CD4-positive, alpha-beta T cell treated with Interleukin-17A for 4 hours (primary cell): ENCODE data around the gene JPT1.

ENCODE experiments used
- DNase-seq: peaks from one replicate; pipeline ENCODE4 v3.0.0-alpha.2; 2020; ENCODE audit warnings: mixed read lengths

Gene JPT1

GRCh38 chr17:75102385-75102821, 51.9 kb downstream of the JPT1 start:
- DNase-seq, result no peak

GRCh38 chr17:75099881-75100595, 54.3 kb downstream of the JPT1 start:
- DNase-seq, result no peak

DNA sequence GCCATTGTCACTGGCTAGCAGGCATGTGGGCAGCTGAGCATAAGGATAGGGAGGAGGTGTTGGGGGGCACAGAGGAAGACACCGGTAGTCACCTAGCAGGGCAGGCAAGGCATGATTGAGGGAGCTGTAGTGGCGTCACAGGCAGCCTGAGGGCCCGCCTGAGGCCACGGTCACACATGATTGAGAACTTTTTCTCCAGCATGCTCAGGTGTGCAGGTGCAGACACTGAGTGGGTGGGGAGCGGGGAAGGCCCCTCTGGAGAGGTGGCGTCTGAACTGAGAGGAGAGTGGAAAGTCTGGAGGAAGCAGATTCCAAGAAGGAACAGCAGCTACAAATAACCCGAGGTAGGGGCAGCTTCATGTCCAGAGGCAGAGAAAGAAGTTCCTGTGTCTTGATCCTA, 55.5 kb downstream of the JPT1 start:
- DNase-seq, result no peak

DNA sequence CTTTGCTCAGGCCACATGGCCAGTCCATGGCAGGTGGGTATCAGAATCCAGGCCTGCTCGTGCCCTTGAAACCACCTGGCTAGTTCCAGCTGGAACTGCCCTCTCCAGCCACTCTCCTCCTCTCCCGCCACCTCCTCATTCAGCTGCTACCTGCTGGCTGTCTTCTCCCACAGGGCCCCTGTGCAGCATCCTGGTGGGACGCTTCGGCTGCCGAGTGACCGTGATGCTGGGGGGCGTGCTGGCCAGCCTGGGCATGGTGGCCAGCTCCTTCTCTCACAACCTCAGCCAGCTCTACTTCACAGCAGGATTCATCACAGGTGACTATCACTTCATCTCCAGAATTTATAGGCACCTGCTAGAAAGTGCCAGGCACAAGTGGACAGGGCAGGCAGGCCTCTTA, 56.4 kb downstream of the JPT1 start:
- no peak for DNase-seq

GRCh38 chr17:75096082-75096625, 58.2 kb downstream of the JPT1 start:
- no peak for DNase-seq

GRCh38 chr17:75094871-75095399, 59.4 kb downstream of the JPT1 start:
- no peak for DNase-seq

DNA sequence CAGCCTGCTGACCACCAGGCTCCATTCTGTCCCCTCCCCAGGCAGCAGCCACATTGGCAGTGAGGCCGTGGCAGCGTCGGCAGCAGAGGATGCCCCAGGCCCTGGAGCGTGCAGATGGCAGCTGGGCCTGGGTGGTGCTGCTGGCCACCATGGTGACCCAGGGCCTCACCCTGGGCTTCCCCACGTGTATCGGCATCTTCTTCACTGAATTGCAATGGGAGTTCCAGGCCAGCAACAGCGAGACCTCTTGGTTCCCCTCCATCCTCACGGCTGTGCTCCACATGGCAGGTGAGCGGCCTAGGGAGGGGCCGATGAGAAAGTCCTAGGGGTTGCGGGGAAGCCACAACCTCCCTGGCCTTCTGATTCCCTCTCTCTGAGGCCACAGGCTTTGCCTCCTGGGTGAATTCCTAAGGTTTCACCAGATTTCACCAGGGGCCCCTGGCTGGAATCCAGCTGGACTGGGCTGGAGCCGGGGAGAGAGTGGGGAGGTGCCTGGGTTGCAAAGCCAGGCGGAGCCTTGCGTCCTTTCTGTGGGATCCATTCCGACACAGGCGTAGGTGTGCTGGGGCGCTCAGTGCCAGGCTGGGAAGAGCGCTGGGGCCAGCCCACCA, 60.7 kb downstream of the JPT1 start:
- no peak for DNase-seq

- no peak for DNase-seq
Measured at GRCh38 chr17:75091855-75092327, 62.4 kb downstream of the JPT1 start.

- DNase-seq, result no peak
Measured at GRCh38 chr17:75090871-75091854, 63.1 kb downstream of the JPT1 start.

- peak; percentile 28 for DNase-seq
Measured at GRCh38 chr17:75088465-75089417, 65.6 kb downstream of the JPT1 start.

DNA sequence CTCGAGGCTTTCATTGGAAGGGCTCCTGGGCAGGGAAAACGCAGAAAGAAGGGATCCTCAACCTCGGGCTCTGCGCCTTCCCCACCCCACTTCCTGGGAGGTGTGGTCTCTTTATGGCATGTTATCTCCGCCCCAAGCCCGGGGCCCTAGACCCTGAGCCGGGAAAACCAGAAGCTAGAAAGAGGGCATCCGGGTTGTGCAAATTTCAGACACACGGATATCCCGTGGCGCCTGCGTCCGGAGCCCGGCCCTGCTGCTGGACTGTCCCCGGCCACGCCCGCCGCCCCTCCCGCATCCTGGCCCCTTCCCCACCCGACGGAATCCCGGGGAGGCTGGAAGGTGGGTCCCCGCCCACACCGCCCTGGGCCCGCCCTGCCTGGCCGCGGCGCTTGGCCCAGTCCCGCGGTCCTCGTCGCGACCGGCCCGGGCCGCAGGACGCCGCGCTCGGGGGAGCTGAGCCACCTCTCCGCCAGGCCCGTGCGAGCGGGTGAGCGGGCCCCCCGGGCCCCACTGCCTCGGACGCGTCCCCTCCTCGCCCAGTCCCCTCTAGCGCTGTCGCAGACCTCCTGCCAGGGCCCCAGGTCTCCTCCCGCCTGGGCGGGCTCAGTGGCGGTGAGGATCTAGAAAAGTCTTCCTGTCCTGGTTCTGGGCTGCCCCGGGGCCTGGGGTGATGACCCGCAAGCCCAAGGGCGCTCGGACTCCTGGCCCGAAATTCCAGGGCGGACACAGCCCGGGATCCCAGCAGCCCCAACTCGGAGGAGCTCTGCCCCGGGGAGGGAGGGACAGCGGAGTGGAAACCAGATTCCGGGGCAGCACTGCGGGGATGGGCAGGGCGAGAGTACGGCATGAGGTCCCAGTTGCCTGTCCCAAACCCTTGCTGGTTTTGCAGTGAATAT, 66.5 kb downstream of the JPT1 start, which contains the start of gene SLC16A5:
TSS of gene SLC16A5 (plus strand) at position 397 of the 896 bp plus-strand sequence. CDS start 5,683 bp downstream, outside the sequence.
- peak; percentile 75 for DNase-seq

GRCh38 chr17:75087182-75087557, 67.1 kb downstream of the JPT1 start:
- no peak for DNase-seq

- DNase-seq, result no peak
Measured at GRCh38 chr17:75086496-75087181, 67.7 kb downstream of the JPT1 start.
